CD4-positive, alpha-beta T cell treated with Interleukin-15 for 1 hour (primary cell): ENCODE data around the gene ACADS.
"Not testable (repeated sequence)": the region's sequence is repeated elsewhere in the genome, so short reads cannot be mapped to it uniquely, and the experiment has no call there.

Source experiments
- DNase-seq: peaks from one replicate; pipeline ENCODE4 v3.0.0-alpha.2; 2020

ACADS gene

DNA sequence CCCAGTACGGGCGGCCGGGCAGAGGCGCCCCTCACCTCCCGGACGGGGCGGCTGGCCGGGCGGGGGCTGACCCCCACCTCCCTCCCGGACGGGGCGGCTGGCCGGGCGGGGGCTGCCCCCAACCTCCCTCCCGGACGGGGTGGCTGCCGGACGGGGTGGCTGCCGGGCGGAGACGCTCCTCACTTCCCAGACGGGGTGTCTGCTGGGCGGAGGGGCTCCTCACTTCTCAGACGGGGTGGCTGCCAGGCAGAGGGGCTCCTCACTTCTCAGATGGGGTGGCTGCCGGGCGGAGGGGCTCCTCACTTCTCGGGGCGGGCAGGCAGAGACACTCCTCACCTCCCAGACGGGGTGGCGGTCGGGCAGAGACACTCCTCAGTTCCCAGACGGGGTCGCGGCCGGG, 6.6 kb downstream of the ACADS start:
- not testable (repeated sequence) for DNase-seq

DNA sequence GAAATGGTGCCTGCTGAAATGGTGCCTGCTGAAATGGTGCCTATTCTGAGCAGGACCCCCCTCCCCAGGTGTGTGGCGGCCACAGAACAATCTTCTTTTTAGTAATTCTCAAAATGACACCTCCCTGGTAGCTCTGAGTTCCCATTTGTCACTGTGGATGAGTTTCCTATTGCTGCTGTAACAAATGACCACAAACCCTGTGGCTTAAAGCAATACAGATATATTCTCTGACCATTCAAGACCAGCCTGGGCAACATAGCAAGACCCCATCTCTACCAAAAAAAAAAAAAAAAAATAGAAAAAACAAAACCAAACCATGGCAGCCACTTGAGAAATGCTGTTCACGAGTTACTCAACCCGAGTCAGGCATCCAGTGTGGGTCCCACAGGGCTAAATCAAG, 7.9 kb downstream of the ACADS start:
- no peak for DNase-seq

- DNase-seq, result no peak
These were observed 8.6 kb downstream of the ACADS start for GRCh38 chr12:120734210-120734609.

GRCh38 chr12:120735181-120735580, 9.6 kb downstream of the ACADS start:
- no peak for DNase-seq

GRCh38 chr12:120736404-120737331, 11.0 kb downstream of the ACADS start:
- DNase-seq, result no peak

- DNase-seq, result no peak
These were observed 12.1 kb downstream of the ACADS start for GRCh38 chr12:120737557-120738251.

DNA sequence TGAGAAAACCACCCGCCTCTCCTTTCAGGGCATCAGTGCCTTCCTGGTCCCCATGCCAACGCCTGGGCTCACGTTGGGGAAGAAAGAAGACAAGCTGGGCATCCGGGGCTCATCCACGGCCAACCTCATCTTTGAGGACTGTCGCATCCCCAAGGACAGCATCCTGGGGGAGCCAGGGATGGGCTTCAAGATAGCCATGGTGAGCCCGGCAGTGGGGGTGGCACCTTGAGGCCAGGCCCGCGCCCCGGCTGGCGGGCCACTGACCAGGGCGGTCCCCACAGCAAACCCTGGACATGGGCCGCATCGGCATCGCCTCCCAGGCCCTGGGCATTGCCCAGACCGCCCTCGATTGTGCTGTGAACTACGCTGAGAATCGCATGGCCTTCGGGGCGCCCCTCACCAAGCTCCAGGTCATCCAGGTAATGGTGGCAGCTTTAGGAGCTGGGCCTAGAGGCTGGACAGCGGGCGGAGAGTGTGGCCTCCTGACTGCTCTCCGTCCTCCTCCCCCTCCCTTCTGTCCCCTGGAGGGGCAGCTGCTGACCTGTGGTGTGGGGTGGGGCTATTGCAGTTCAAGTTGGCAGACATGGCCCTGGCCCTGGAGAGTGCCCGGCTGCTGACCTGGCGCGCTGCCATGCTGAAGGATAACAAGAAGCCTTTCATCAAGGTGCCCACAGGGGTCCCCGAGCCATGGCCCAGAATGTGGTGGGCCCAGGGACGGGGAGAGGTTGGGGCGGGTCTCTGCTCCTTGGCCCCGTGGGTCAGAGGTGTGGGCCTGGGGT, 12.8 kb downstream of the ACADS start:
- no peak for DNase-seq

DNA sequence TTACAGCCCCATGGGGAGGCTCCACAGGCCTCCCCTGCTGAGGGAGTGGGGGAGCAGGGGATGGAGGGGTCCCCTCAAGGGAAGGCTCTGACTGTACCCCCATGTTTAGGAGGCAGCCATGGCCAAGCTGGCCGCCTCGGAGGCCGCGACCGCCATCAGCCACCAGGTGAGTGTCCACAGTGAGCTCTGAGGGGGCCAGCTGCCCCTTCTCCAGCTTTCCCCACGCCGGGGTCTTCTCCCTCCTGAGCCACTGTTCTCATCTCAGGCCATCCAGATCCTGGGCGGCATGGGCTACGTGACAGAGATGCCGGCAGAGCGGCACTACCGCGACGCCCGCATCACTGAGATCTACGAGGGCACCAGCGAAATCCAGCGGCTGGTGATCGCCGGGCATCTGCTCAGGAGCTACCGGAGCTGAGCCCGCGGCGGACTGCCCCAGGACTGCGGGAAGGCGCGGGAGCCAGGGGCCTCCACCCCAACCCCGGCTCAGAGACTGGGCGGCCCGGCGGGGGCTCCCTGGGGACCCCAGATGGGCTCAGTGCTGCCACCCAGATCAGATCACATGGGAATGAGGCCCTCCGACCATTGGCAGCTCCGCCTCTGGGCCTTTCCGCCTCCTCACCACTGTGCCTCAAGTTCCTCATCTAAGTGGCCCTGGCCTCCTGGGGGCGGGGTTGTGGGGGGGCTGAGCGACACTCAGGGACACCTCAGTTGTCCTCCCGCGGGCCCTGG, 13.6 kb downstream of the ACADS start:
- DNase-seq, result no peak

DNA sequence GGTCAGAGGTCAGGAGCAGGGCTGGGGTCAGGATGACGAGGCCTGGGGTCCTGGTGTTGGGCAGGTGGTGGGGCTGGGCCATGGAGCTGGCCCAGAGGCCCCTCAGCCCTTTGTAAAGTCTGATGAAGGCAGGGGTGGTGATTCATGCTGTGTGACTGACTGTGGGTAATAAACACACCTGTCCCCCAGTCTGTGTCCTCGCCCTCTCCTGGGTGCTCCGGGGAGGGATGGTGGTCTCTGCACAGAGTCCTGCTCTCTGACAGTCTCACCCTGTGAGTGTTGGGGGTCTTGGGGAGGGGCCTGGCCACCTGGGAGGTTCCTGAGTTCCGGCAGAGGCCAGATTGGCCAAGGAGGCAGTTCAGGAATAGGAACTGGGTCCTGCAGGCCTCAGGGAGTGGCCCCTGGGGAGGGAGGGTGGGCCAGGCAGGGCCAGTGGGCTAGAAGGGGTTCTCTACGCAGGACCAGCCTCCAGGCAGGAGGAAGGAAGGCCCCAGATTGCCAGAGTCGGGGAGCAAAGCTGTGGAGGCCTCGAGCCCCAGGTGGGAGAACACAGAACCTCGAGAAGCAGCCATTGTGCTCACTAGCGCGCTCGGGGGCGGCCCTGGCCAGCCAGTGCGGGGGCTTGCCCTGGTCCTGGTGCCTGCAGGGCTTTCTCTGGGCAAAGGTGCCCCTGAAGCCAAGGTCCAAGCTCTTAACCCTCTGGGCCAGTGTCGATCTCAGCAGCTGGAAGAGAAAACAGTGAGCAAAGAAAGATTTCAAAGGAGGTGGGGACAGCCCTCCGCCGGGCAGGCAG, 14.4 kb downstream of the ACADS start:
- DNase-seq, result no peak

DNA sequence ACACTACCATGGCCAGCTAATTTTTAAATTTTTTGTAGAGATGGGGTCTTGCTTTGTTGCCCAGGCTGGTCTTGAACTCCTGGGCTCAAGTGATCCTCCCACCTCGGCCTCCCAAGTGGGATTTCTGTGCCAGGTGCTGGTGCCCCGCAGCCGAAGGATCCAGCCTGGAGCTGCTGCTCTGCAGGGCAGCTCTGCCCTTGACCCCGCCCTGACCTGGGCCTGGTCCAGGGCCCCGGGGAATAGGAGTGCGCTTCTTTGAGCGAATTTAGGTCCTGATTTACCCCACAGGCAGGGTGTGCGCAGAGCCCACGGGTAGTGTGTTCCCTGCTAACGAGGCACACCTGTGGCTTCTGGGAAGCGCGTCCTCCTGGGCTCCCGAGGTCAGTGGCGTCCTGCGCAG, 15.2 kb downstream of the ACADS start:
- no peak for DNase-seq

DNA sequence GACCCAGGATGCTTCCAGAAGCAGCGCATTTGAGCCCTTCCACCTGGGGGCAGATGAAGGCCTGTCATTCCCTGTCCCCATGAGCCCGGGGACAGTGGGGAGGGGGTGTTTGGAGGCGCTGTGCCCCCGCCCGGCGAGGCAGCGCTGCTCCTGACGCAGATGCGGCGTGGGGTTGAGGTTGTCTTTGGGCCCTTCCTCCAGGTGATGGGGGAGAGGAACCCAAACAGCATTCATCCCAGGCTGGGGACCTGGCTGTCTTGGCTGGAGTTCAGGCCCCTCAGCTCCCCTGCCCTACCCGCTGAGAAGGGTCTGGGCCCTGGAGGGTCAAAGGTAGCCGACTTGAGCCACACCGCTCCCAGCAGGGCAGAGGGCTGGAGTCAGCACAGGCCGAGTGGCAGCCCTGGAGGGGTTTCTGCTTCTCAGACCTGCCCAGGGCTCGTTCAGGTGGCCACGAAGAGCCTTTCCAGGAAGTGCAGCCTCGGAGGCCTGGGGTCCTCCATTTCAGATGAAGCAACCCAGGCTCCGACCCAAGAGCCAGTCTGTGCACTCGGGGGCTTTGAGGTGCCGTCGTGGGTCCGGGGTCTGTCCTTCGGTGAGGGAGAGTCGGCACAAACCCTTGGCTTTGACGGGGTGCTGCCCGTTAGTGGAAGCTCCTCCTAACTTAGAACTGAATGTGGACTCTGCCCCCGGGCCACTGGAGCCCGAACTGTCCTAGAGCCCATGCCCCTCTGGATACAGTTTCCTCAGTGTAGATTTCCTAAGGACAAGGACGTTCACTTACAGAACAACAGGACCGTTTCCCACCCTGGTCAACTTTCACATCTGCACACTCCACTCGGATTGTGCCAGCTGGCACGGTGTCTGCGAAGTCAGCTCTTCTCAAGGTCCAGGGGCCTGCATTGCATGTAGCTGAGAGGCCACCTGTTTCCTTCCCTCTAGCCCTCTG, 16.1 kb downstream of the ACADS start:
- no peak for DNase-seq

DNA sequence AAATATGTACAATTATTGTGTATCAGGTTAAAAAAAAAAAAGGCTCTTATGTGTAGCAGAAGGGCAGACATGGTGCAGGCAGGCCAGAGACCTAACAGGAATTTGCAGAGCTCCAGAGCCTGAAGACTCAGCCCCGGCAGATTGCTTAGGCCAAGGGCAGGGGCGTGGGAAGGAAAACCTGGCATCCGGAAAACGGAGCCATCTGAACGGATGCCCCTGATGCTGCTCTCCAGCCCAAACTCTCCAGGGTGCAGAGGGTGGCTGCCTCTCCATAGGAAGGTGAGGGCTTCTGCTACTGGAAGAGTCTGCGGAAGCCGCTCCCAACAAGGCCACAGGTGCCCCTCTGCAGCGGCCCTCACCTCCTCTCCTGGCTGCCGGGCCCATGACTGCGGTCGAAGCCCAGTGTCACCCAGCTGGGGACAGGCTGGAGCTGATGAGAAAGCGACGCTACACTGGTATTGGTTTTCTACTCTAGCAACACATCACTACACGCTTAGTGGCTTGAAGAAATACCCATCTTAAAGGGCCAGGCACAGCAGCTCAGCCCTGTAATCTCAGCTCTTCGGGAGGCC, 19.4 kb downstream of the ACADS start:
- DNase-seq, result no peak

DNA sequence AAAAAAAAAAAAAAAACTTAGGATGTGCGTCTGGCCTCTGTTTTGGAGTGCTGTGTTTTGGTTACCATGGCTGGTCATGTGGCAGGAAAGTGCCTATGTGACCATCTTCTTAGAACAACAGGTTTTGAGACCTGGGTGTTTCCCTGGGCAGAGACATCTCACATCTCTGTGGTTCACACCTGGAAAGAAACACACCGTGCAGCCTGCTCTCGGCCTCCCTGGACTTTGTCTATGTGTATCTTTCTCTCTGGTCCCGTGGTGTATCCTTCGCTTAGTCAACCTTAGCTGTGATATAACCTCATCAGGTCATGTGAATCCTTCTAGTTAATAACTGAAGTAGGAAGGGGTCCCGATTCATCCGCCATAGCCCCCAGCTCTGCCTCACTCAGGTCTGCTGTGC, 22.6 kb downstream of the ACADS start:
- no peak for DNase-seq

DNA sequence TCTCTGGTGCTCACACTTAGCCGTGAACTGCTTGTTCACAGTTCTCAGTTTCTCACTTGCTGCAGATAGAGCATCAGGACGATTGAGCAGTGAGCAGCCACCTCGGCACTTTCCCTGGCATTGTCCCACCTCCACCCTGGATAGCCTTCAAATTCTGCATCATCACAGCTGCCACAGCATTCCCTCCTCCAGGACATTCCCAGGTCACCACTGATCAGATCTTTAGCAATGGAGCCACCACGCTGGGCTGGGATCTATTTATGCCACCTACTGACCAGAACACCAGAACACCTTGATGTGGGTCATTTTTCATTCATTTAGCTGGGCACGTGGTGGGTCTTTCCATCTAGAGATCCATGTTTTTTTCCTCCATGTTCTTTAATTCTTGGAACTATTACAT, 23.6 kb downstream of the ACADS start:
- DNase-seq, result no peak

DNA sequence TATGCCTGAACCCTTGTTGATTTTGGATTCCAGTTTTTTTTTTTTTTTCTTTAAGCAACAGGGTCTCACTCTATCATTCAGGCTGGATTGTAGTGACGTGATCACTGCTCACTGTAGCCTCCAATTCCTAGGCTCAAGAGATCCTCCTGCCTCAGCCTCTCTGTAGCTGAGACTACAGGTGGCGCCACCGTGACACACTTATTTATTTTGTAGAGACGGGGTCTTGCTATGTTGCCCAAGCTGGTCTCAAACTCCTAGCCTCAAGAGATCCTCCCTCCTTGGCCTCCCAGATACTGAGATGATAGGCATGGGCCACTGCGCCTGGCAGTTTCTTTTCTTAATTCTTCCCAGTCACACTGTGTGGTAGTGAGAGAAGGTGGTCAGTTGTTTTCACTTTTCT, 25.2 kb downstream of the ACADS start:
- no peak for DNase-seq

DNA sequence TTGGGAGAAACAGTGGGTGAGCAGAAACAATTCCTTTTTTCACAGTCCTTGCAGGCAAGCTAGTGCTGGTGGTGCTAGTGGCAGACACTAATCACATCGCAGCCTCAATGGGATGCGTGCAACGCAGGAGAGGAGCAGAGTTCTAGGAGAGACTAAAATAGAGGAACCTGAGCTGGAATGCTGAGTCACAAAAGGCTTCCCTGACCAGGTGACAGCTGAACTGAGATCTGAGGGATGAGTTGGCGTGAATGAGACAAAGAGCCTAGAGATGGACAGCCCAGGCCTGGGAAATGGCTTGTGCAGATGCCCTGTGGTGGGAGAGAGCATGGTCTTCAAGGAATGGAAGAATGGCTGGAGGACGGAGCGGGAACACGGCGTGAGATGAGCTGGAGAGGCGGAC, 25.8 kb downstream of the ACADS start:
- DNase-seq, result no peak

DNA sequence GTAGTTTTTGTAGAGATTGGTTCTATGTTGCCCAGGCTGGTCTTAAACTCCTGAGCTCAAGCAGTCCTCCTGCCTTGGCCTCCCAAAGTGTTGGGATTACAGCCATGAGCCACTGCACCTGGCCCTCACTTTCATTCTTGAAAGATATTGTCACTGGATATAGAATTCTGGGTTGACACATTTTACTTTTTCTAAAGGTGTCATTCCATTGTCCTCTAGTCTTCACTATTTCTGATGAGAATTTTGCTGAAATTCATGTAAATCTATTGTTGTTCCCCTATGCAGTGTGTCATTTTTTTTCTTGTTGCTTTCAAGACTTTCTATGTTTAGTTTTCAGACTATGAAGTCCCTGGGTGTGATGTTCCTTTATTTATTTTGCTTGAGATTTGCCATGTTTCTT, 29.2 kb downstream of the ACADS start:
- no peak for DNase-seq

DNA sequence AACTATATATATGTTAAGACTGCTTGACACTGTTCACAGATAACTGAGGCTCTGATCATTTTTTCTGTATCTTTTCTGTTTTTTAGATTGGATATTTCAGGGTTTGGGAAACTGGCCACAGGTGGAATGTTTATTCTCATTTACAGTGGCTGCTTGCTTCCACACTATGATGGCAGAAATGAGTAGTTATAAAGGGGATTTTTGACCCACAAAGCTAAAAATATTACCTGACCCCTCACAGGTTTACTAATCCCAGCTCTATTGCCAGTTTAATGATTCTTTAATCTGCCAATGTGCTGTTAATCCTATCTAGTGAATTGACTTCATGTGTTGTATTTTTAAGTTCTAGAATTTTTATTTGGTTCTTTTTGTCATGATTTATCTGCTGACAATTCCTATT, 29.6 kb downstream of the ACADS start:
- no peak for DNase-seq

DNA sequence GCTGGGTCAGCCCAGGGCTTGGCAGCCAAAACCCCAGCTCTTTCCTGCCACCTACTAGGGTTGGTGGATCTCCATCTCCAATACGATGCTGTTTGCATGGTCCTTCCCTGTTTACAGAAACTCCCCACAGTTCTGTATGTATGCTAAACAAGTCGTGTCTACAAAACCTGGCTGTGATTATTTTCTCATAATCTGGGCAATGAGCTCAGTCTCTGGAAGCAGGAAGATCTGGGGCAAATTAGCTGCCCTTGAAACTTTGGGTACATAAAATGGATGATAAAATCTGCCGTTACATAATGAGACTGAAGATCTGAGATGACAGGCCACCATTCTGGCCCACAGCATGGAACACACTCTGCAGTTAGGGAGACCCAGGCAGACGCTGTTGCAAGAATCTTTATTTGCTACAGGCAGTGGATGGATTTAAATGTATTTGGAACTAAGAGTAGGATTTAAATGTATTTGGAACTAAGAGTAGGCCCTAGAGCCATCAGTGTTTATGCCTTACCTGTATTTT, 31.7 kb downstream of the ACADS start:
- no peak for DNase-seq

DNA sequence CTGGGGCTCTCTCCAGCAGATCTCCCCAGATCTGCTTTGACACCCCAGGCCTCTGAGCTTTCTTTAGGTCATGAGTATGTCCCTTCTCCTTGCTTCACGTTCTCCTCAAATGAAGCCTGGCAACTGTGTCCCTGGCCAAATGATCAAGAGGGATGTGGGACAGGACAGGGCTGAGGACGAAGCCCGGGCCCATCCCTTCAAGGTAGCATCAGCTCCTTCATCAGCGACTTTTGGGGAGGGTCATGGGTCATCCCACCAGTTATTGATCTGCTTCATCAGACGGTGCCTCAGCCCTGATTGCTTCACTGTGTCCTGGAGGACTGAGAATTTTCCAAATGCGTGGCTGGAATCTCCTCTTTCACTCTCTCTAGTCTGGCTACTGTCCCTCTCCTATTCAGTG, 32.3 kb downstream of the ACADS start:
- no peak for DNase-seq
